ENCODE measurements around the gene KIAA1671. TPM values are rescaled to one million over a fixed set of nuclear protein-coding genes. Genes with fewer than 3 reads are reported as not detected.

The KIAA1671 gene
- total and polyA plus RNA-seq, 2 donors (not counting 1 experiment from before 2014, with no cell fraction given) = 0.01 to 0.02 TPM

- H3K27me3 Mint-ChIP-seq = peaks cover 42% of the 10 kb centered on the region
- CTCF ChIA-PET = interaction anchor here (0.7 to 3.4 kb wide), 6 partner anchors 16 to 103 kb away, joined by 3 to 23 read pairs (median 6); no protein-coding TSS in a partner anchor
- peak overlapping the region; percentile 14 for H3K4me2 ChIP-seq (replicated peaks; ENCODE audit: low read depth, low read length, poor library complexity, severe bottlenecking)
Measured at GRCh38 chr22:25235547-25236290, 283.2 kb downstream of the KIAA1671 start.

More at GRCh38 chr22:25235547-25236290, 283.2 kb downstream of the KIAA1671 start:
- Histone ChIP-seq H4K20me1 (ENCODE audit: control insufficient read depth, insufficient read depth, low read length, poor library complexity, severe bottlenecking) (no peaks in the 10 kb centered on the region), H3K9me3 (ENCODE audit: control extremely low read depth in 1 of 3, control insufficient read depth in 2 of 3, insufficient read depth in 1 of 3, low read length in 2 of 3) (peaks cover 0 to 9% (median 0%) of the 10 kb centered on the region in 3 donors), H3K27ac (ENCODE audit: low read length in 2 of 2) (no peak overlapping the region), H2AFZ (ENCODE audit: insufficient read depth, low read depth, low read length, poor library complexity, severe bottlenecking) (peak overlapping the region; percentile 16), H3K4me1 (ENCODE audit: control insufficient read depth in 2 of 2, insufficient read depth in 2 of 2, low read length in 2 of 2) (peaks cover 0 to 3% of the 10 kb centered on the region in 2 donors), H3K4me3 (ENCODE audit: control extremely low read depth in 1 of 5, extremely low read depth in 1 of 5, insufficient read depth in 1 of 5, low read depth in 2 of 5, low read length in 4 of 5) (no peak overlapping the region), H3K36me3 (replicated peaks in 1 of 2; ENCODE audit: control extremely low read depth in 1 of 2, control insufficient read depth in 1 of 2, extremely low read depth in 1 of 2, insufficient read depth in 2 of 2, low read length in 1 of 2) (no peaks in the 10 kb centered on the region), H3K79me2 (ENCODE audit: control insufficient read depth, insufficient read depth, low read length) (no peaks in the 10 kb centered on the region), H3K27me3 (replicated peaks in 1 of 4; ENCODE audit: control extremely low read depth in 1 of 4, control insufficient read depth in 3 of 4, insufficient read depth in 4 of 4, low read length in 3 of 4) (peaks cover 0 to 17% (median 1%) of the 10 kb centered on the region in 4 experiments), H3K9ac (ENCODE audit: low read length) (no peak overlapping the region)
- H3K4me3 Mint-ChIP-seq = no peak overlapping the region
- H3K4me1 Mint-ChIP-seq = peaks cover 7% of the 10 kb centered on the region
- no peaks in the 10 kb centered on the region for H3K9me3 Mint-ChIP-seq (ENCODE audit: insufficient read depth)
- no peak overlapping the region for H3K27ac Mint-ChIP-seq
- TF ChIP-seq CTCF (IDR thresholded peaks at IDR 0.05) (peak; percentile 60), EZH2 (IDR thresholded peaks at IDR 0.05; ENCODE audit: borderline replicate concordance, insufficient read depth, low read depth, low read length, poor library complexity, severe bottlenecking) (no peak)
- intact Hi-C loops (cut with micrococcal nuclease) = loop anchor here (2.0 kb wide), 1 partner anchor 47 kb away; no protein-coding TSS in a partner anchor
- ATAC-seq (ENCODE audit: low read depth) = peak; percentile 85
- POLR2A ChIA-PET = no interaction called here
- 4% methylated on average over 26 of the region's 30 CpGs for WGBS (ENCODE audit: insufficient coverage)
- peak; percentile 70 for DNase-seq
